Right forelimb (tissue), 1 donor: Measurements from ENCODE around the gene TH.

Experiments used
- DNase-seq: peaks from one replicate; pipeline ENCODE4 v3.0.0-alpha.2; 2018

The TH gene

DNA sequence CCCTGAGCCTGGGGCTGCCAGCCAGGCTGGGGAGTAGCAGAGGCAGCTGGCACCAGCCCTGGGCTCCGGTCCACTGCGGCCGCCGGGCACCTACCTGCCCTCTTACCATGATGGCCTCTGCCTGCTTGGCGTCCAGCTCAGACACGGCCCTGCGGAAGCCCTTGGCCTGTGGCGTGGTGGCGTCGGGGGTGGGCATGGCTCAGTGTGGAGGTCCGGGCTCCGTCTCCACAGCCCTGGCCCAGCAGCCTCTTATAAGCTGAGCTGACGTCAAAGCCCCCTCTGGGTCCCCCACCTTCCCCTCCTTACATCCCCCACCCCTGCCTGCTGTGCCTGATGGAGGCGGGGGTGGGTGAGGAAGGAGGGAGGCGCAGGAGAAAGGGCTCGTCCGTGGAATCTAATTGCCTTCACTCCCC, at the start of gene TH:
TH (minus strand) TSS at position 225 of the 413 bp plus-strand sequence; CDS start at position 196, 29 bp downstream.
- no peak for DNase-seq

- no peak for DNase-seq
Observed at GRCh38 chr11:2221024-2221423, 49.4 kb upstream of the TH start.

- DNase-seq, result no peak
Observed at GRCh38 chr11:2220173-2220771, 48.7 kb upstream of the TH start.

DNA sequence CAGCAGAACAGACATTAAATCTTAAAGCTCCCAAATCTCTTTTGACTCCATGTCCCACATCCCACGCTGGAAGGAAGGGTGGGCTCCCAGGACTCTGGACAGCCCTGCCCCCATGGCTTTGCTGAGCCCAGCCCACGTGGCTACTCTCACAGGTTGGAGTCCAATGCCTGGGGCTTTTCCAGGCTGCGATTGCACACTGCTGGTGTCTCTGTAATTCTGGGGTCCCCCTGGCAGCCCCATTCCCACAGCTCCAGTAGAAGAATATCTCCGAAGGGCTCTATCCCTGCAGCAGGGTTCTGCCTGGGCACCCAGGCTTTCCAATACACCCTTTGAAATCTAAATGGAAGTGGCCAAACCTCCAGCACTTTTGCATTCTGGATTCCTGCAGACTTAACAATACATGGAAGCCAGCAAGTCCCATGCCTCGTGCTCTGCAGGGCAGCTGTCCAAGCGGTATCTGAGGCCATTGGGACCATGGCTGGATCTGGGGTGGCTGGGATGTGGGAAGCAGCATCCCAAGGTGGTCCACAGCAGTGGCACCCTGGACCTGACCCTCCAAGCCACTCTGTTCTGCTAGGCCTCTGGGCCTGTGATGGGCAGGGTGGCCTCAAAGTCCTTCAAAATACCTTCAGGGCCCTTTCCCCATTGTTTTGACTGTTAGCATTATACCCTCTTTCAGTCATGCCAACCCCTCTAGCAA, 47.9 kb upstream of the TH start:
- no peak for DNase-seq

- no peak for DNase-seq
Observed at GRCh38 chr11:2218031-2218633, 46.5 kb upstream of the TH start.

DNA sequence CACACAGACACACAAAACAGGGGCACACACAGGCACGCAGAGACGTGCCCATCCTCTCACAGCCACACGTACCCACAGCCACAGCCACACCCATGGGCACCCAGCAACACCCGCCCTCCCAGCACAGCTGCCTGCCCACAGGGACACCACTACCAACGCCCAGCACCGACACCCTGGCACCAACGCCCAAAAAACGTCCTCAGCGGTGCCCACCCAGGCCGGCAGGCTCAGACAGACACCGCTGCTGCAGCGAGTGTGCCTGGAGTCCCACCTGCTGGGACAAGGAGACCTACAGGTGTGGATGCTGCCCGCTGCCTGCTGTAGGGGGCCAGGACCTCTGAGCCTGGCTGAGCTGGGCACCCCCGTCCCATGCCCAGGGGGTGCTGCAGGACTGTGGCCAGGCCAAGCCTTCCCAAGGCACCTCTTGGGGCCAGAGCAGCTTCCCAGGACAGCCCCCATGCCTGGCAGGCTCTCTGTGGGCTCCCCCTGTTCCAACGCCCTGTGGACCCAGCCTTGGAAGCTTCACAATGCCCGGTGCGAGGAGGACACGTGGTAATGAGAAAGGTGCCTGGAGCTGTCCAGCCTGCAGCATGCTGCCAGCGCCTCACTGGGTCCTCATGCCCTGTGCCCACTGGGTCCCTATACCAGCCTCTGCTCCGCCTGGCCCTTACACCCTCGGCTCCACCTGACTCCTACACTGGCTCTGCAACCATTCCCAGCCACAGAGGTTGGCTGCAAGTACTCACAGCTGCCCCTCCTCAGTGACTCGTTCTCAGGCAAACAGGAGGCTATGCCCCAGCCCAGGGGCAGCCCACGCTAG, 45.8 kb upstream of the TH start:
- DNase-seq, result no peak

- DNase-seq, result no peak
Observed at GRCh38 chr11:2216400-2217064, 44.9 kb upstream of the TH start.

DNA sequence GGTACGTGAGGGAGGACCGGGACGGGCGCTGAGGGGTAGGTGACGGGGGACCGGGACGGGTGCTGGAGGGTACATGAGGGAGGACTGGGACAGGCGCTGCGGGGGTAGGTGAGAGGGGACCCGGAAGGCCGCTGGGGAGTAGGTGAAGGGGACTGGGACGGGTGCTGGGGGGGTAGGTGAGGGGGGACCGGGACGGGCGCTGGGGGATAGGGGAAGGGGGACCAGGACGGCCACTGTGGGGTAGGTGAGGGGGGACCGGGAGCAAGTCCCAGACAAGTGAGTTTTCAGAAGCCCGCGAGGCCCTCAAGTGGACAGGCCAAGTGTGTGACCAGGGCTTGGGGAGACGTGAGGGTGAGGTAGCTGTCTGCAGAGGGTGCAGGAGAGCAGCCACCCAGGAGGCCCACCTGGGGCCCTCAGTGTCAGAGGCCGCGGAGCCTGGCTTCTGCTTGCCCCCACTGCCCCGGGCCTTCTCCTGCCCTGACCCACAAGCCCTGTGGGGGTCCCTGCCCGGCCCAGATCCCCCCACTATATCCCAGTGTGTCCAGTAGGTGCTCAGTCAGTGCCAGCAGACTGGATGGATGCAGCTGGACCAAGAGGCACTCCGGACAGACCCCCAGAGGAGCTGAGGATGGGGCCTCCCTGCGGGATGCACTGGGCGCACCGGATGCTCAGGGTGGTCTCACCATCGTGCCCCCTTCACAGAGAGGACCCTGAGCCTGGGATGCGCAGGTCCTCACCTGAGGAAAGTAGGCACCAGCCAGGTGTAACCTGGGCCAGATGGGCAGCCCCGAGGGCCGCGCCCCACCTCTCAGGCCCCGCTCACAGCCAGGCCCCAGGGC, 44.2 kb upstream of the TH start:
- DNase-seq, result no peak

DNA sequence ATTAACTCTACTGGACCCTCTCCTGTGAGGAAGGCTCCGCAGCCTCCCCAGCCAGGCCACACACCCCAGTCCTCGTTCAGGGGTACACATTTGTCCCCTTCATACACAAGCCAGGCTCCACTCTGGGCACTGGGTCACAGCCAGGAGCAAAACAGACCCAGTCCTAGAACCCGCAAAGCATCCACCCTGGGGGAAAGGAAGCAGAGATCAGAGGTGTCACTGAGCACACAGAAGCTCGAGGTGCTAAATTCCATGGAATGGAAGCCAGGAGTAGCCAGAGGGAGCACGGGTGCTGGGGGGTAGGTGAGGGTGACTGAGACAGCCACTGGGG, 43.6 kb upstream of the TH start:
- no peak for DNase-seq

GRCh38 chr11:2214527-2215229, 43.1 kb upstream of the TH start:
- DNase-seq, result no peak

DNA sequence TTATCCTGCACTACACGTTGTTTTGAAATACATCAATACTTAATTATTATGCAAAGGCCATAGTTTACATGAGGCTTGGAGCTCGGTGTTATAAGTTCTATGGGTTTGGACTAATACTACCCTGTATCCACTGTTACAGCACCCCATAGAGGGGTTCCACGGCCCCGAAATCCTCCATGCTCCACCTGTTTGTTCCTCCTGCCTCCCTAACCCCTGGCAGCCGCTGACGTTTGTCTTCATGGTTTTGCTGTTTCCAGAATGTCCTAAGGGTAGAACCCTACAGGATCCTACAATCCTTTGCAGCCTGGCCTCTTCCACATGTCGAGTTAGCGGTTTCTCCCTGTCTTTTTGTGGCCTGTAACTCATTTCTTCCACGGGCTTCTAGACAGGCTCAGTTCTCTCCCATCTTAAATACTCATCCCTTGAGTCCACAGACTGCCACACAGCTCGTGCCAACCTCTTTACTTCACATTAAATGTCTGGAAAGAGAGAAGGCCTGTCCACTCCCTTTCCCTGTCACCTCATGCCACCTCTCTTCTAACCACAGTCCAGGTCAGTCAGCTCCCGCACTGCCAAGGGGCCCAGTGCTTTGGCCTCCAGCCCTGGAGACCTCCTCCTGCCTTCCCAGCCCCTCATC, 42.4 kb upstream of the TH start:
- peak; percentile 37 for DNase-seq

DNA sequence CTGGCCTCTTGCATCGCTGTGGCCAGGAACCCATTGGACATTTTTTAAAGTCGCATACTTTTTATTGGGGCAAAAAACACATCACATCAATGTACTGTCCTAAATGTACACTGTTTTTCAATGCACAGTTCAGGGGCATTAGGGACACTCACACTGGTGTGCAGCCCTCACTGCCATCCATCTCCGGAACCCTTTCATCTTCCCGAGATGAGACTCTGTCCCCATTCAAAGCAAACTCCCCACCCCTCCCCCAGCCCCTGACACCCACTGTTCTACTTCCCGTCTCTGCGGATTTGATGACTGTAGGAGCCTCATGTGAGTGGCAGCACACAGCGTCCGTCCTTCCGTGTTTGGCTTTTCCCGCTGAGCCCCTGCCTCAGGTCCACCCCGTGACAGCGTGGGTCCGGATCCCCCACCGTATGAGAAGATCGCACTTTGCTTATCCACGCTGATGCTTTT, 41.8 kb upstream of the TH start:
- peak; percentile 38 for DNase-seq

GRCh38 chr11:2212411-2213251, 41.0 kb upstream of the TH start:
- DNase-seq, result peak; percentile 38

- DNase-seq, result peak; percentile 45
Observed at GRCh38 chr11:2211113-2211971, 39.7 kb upstream of the TH start.

DNA sequence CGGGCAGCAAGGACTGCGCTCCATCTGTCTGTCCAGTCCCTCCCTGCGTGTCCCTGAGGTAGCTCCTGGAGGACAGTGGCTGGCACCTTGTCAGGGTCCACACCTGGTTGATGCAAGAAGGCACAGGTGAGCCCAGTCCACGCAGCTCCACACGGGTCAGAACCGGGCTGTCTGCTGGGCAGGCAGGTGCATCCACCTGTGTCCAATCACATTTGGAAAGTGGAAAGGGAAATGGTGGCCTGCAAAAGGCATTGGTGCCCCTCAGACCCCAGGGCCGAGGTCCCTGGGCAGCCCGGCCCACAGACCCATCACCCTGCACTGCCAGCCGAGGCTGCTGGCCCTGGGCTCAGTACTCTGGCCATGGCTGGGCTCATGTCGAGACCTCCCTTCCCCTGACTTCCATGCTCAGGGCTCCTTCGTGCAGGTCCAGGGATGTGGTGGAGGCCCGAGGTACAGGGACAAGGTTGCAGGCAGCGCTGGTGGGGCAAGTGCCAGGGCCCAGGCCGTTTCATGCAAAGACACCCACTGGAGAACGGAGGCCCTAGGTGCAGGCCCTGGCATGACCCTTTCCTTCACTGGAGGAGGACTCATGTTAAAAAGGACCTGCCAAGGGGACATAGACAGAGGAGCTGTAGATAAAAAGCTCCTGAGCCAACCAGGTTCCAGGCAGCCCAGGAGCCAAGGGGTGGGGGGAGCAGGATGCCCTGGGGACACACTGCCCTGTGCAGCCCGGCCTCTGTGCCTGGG, 38.9 kb upstream of the TH start:
- peak; percentile 35 for DNase-seq

DNA sequence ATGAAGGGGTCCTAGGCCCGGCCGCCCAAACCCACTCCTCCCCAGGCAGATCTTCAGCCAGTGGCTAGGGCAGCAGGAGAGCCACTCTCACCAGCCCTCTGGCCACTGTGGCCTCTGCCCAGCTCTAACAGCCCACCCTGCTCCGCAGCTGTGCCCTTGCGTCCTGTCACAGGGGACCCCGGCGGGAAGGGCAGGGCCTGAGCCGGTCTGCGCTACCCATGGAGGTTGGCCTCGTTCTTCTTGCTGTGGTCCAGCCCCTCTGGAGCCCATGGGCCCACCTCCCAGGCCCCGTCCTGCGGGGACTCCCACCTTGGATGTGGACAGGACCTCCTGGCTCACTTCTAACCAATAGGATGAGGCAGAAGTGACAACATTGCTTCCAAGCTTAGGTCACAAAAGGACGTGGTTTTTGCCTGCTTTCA, 38.3 kb upstream of the TH start:
- DNase-seq, result no peak

DNA sequence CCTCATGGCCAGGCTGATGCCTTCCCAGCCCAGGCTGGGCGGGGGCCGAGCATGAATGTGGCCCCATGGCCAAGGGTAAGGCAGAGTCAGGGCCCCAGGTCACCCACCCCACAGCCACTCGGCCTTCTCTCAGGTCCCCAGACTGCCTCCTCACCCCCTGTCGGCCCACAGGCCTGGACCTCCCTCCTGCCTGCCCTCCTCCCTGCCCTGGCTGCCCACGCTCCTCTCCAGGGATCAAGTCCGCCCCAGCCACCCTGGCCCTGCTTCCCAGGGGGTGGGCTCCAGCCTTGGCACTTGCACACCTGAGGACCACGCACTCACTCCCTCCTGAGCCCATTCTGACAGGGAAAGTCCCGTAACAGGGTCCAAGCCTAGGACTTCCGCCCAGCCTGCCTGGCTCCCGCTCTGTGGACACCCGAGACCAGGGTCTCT, 37.8 kb upstream of the TH start:
- DNase-seq, result peak; percentile 38
